ENCODE results near the gene IVNS1ABP.
"Not testable (repeated sequence)": the region's sequence is repeated elsewhere in the genome, so short reads cannot be mapped to it uniquely, and the experiment has no call there.

The IVNS1ABP gene

GRCh38 chr1:185317034-185317885 lies at the start of gene IVNS1ABP:
Gene IVNS1ABP, minus strand, starts transcription at chr1:185317243. Its CDS starts 7,750 bp downstream, at chr1:185309493.
- peak; percentile 86 to 87 for DNase-seq

DNA sequence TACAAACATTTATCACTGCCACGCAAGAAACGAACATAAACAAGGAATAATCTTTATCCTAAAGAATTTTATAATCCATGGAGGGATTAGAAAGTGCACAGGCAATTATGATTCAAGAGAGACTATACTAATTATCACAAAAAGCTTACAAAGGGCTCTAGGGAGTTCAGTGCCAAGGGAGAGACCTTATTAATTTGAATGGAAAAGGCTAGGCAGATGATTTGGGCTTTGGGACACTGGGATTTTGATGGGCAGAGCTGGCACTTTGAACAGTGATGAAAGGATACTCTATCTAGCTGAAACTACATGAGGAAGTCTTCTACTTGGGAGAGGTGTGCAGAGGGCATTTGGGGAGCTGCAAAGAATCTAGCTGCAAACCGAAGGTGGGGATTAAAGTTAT lies 48.9 kb upstream of the IVNS1ABP start:
- no peak for DNase-seq

- not testable (repeated sequence) for DNase-seq
These were observed 47.5 kb upstream of the IVNS1ABP start for GRCh38 chr1:185364528-185364927.

DNA sequence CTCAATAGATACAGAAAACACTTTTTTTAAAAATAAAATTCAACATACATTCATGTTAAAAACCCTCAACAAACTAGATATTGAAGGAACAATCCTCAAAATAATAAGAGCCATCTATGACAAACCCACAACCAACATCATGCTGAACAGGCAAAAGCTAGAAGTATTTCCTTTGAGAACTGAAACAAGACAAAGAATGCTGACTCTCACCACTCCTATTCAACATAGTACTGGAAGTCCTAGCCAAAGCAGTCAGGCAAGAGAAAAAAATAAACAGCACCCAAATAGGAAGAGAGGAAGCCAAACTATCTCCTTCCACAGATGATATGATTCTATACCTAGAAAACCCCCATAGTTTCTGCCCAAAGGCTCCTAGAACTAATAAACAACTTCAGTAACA lies 46.2 kb upstream of the IVNS1ABP start:
- no peak for DNase-seq

GRCh38 chr1:185360714-185361113 lies 43.7 kb upstream of the IVNS1ABP start:
- no peak for DNase-seq

- DNase-seq, result no peak
These were observed 41.9 kb upstream of the IVNS1ABP start for GRCh38 chr1:185358957-185359356.

GRCh38 chr1:185355947-185356346 lies 38.9 kb upstream of the IVNS1ABP start:
- no peak for DNase-seq

DNA sequence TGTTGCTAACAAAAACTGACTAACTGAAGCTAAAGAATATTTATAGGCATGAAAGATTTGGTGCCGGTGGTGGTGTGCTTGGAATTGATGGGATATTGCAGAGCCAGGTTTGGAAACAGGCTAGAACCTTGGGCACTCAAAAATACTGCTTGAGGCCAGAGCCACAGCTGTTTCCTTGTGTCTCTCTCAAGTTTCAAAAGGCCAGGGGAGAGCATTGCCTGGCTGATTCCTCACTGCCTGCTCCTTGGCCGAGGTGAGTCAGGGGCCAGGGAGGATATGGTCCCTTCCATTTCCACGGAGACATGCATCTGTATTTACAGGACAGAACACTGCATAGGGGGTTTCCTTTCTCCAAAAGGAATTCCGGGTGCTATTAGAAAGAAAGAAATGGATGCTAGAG lies 36.1 kb upstream of the IVNS1ABP start:
- no peak for DNase-seq

DNA sequence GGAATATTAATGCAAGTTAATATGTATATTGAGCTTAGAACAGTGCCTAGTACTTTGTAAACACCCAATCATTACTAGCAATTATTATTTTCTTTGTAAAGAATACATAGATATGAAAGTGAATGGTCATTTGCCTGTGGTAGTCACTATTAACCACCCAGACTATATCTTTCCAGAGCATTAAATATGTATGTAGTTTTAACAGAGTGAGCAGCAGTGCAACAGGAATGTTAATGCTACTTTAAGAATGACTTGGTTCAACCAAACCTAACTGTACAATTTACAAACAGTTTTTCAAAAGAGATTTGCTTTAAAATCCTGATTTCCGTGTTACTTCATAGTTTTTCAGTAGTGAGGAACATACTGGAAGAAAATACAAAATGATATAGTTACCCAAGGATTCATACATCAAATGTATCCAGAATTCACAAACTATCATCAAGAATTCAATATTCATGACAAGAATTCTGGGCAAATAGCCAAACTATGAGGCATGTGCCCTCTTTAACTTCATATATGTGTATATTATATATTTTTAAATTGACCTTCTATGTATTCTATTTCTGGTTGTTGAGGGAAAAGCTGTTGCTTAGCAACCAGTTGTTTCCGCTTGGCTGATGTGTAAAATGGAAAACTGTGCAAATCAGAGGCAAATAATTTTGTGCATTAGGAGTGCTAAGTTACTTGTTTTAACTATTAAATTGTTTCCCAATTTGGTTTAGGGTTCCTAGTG lies 34.9 kb upstream of the IVNS1ABP start:
- no peak for DNase-seq

DNA sequence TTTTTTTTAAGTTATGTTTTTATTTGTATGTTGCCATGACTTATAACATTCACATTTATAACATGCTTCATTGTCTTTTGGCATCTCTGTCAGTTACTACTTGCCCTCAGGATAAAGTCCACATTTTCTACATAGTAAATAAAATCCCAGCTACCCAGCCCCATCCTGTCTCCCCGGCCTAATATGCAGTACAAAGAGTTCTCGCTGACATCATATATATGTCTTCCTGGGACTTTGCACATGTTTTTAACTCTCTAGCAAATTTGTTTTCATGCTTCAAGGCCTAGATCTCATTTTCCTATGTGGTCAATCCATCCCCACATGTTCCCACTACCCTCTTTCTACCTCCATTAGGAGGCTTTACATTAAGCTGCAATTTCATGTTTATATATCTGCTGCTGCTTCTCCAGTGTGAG lies 33.0 kb upstream of the IVNS1ABP start:
- DNase-seq, result no peak

GRCh38 chr1:185349556-185349955 lies 32.5 kb upstream of the IVNS1ABP start:
- DNase-seq, result no peak

DNA sequence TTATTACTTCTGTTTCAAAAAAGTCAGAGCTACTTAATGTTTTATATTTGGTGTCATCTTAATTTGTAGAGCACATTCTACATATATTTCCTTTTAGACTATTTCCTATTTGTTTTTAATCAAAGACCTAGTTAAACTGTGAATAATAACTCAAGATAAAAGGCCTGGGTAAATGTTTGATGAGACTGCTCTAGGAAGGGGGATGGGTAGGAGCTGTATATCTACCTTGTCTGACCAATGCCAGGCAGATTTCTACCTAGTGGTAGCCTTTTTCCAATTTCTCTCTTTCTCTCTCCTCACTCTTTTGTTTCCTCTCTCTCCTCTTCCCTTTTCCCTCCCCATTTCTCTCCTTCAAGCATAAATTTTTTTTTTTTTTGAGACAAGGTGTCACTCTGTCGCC lies 31.9 kb upstream of the IVNS1ABP start:
- DNase-seq, result no peak

DNA sequence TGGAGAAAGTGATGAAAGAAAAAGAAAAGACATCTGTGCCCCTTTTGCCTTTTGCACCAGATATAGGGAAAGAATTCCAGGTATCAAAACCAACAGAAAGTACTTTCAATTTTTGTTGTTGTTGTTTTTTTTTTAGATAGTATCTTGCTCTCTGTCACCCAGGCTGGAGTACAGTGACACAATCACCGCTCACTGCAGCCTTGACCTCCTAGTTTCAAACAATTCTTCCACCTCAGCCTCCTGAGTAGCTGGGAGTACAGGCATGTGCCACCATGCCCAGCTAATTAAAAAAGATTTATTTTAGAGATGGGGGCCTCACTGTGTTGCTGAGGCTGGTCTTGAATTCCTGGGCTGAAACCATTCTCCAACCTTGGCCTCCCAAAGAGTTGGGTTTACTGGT lies 31.3 kb upstream of the IVNS1ABP start:
- DNase-seq, result no peak

DNA sequence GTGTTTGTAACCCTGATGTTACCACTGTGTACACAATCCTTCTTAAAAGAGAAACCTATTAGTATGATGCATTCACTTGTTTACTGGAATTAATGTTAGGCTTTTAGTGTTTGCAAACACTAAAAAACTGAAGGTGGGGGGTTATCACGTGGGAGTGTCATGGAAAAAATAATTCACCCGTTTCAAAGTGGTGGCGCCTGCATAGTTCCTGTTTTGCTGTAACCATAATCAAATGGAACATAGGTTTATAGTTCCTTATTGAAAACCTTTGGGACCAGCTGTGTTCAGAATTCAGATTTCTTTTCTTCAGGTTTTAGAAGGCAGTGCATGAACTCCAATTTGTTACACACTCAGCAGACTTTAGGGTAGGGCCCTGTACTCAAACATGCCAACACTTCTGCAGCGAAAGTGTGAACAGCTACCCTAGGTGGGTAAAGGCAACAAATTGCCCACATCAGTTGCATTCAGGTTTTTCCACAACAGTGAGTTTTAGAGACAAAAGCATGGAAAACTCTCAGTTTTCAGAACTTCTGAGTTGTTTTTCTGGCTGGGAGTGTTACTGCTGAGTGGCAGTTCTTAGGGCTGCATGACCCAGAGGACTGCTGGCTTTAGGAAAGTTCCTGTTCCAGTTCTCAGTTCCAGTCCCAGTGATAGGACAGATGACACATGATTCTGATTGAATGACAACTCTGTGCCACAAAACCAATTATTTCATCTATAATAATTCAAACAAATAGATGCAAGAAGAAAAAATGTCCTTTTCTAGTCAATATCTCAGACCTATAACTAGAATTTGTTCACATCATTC lies 29.1 kb upstream of the IVNS1ABP start:
- no peak for DNase-seq

- no peak for DNase-seq
These were observed 26.3 kb upstream of the IVNS1ABP start for GRCh38 chr1:185343306-185343705.

DNA sequence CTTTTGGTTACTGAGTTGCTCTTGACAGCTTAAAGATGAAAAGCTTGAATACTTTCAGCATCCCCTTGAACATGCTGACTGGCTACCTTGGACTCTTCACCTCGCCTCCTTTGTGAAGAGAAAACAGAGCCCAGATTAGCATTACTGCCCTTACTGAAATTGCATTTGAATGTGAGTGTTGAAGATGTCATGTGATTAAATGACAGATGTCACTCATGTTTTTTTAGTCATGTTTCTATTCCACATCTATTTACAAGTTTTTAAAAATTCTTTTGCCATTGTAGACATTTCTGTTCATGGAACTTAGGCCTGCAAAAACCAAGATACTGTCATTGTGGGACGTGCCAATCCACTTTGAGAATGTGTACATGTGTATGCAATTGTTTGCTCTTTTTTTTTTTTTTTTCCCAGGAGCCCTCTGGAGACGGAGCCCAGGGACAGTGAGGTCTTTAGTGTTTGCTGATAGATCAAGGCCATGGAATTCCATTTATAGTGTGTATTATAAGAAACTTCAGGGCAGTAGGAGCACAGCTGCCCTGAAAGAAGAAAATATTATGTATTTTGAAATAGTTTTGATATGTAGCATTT lies 25.7 kb upstream of the IVNS1ABP start:
- DNase-seq, result no peak

DNA sequence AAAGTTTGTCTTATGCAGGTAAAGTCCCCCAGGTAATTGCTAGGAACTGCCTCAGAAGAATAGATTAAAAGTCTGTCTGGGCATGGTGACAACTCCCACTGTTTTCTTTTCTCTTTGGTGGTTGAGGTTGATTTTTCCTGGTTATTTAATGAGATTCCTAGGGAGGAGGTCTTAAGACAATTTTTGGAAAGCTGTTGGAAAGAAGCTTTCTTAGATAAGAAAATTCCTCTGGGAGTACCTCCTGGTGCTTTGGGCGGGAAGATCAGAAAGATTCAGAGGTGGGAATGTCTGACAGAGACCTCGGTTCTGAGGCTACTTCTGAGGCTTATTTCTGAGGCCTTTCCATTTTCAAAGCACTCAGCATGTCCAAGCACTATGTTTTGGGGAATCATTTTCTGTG lies 25.0 kb upstream of the IVNS1ABP start:
- no peak for DNase-seq

GRCh38 chr1:185341196-185341781 lies 24.2 kb upstream of the IVNS1ABP start:
- no peak for DNase-seq

- DNase-seq, result no peak
These were observed 21.9 kb upstream of the IVNS1ABP start for GRCh38 chr1:185338719-185339622.

- DNase-seq, result no peak
These were observed 20.2 kb upstream of the IVNS1ABP start for GRCh38 chr1:185337246-185337645.

- DNase-seq, result no peak
These were observed 17.1 kb upstream of the IVNS1ABP start for GRCh38 chr1:185334182-185334581.
